Duodenal mucosa (tissue), 2 donors: ENCODE measurements around the gene NAAA.

Experiments used
- H3K27ac ChIP-seq: one replicate; pipeline ENCODE4 v1.7.0; 2013; ENCODE audit warnings: low read depth, low read length
- H3K27me3 ChIP-seq, 2 donors: one replicate each; pipeline ENCODE4 v1.7.0; 2013; ENCODE audit warnings: low read length in 2 of 2, control low read depth in 1 of 2; ENCODE audit not compliant: insufficient read depth in 2 of 2, control insufficient read depth in 1 of 2
- H3K36me3 ChIP-seq, 2 donors: one replicate each; pipeline ENCODE4 v1.7.0; 2013; ENCODE audit warnings: low read length in 2 of 2, control low read depth in 1 of 2; ENCODE audit not compliant: insufficient read depth in 2 of 2, control insufficient read depth in 1 of 2
- H3K4me1 ChIP-seq, 2 donors: one replicate each; pipeline ENCODE4 v1.7.0; 2013; ENCODE audit warnings: low read length in 2 of 2, control low read depth in 1 of 2; ENCODE audit not compliant: insufficient read depth in 2 of 2, control insufficient read depth in 1 of 2
- H3K4me3 ChIP-seq, 2 donors: one replicate each; pipeline ENCODE4 v1.7.0; 2013; ENCODE audit warnings: low read length in 2 of 2, low read depth in 1 of 2
- H3K9ac ChIP-seq, 2 donors: one replicate each; pipeline ENCODE4 v1.7.0; 2013; ENCODE audit warnings: low read length in 2 of 2, low read depth in 1 of 2
- H3K9me3 ChIP-seq, 2 donors: one replicate each; pipeline ENCODE4 v1.7.0; 2013; ENCODE audit warnings: low read length in 2 of 2, control low read depth in 1 of 2; ENCODE audit not compliant: control insufficient read depth in 1 of 2

NAAA gene

DNA sequence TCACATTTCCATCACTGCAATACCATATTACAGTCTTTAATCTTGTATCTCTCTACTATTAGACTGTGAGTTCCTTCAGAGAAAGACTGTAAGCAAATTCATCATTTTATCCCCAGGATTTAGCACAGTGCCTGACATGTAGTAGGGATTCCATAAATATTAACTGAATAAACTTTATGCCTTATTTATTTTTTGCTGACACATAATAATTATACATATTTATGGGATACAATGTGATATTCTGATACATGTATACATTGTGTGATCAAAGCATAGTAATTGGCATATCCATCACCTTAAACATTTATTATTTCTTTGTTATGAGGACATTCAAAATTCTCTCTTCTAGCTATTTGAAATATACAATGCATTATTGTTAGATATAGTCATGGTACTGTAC is 42.3 kb downstream of the NAAA start:
- no peak overlapping the region for H3K9ac ChIP-seq
- no peaks in the 10 kb centered on the region for H3K9me3 ChIP-seq
- H3K4me3 ChIP-seq: no peak overlapping the region
- no peaks in the 10 kb centered on the region for H3K4me1 ChIP-seq
- no peaks in the 10 kb centered on the region for H3K27me3 ChIP-seq
- no peaks in the 10 kb centered on the region for H3K36me3 ChIP-seq
- no peak overlapping the region for H3K27ac ChIP-seq

GRCh38 chr4:75895744-75896314 is 45.0 kb downstream of the NAAA start:
- no peak overlapping the region for H3K9ac ChIP-seq
- H3K27me3 ChIP-seq: no peaks in the 10 kb centered on the region
- H3K36me3 ChIP-seq: no peaks in the 10 kb centered on the region
- H3K4me1 ChIP-seq: no peaks in the 10 kb centered on the region
- H3K9me3 ChIP-seq: no peaks in the 10 kb centered on the region
- H3K27ac ChIP-seq: no peak overlapping the region
- H3K4me3 ChIP-seq: no peak overlapping the region

DNA sequence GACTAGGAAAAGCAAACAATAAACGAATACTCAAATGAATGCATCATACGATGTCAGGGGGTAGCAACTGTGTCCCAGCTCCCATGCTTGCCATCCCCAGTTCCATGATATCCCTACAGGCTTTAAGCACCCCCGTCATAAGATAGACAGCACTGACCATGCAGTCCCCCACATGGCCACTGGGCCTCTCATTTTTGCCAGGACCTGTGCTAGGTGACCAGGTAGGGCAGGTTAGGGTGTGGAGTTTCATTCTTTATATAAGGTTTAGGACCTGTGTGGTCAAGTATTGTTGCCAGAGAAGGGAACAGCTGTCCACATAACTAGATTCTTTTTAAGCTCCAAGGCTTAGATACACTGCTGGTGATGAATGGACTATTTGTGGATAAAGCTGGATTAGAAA is 48.3 kb downstream of the NAAA start:
- Histone ChIP-seq H3K36me3 (no peaks in the 10 kb centered on the region), H3K9me3 (no peaks in the 10 kb centered on the region), H3K4me3 (no peak overlapping the region), H3K27me3 (no peaks in the 10 kb centered on the region), H3K9ac (no peak overlapping the region), H3K4me1 (no peaks in the 10 kb centered on the region), H3K27ac (no peak overlapping the region)

DNA sequence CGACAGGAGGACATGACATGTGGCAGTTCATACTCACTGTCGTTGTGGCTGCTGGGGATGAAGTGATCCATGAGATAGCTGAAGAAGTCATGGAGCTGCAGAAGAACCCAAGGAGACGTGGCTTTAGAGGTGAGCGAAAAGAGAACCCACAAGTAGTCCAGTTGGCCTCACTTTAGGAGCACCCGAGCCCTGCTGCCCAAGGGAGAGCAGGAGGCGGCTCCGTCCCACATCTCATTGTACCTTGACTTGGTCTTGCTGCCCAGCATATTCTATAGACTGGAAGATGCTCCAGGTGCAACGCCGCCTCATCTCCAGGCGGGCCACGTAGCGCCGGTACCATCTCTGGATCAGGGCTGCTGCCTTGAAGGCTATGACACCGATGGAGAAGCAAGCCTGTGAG is 49.2 kb downstream of the NAAA start:
- H3K9me3 ChIP-seq: no peaks in the 10 kb centered on the region
- no peak overlapping the region for H3K27ac ChIP-seq
- H3K9ac ChIP-seq: no peak overlapping the region
- H3K4me1 ChIP-seq: no peaks in the 10 kb centered on the region
- no peaks in the 10 kb centered on the region for H3K36me3 ChIP-seq
- H3K4me3 ChIP-seq: no peak overlapping the region
- H3K27me3 ChIP-seq: no peaks in the 10 kb centered on the region

- H3K27ac ChIP-seq: no peak overlapping the region
Observed at GRCh38 chr4:75889537-75890199, 51.1 kb downstream of the NAAA start.

DNA sequence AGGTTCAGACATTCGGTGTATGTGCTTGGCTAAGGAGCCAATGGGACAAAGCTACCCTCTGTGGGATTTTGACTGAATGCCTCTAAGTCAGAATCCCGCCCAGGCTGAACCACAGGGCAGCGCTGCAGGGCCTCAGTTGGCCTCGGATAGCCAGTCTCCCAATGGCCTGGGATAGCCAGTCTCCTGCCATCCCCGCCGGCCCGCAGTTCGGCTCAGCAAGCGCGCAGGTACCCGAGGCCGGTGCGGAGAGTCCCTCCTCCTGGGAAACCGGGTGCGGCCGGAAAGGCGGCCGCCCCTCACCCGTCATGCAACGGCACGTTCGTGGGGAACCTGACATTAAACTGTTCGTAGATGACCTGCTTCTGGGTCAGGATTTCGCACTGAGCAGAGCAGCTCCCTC is 54.7 kb downstream of the NAAA start:
- no peaks in the 10 kb centered on the region for H3K9me3 ChIP-seq
- H3K9ac ChIP-seq: no peak overlapping the region
- H3K27ac ChIP-seq: no peak overlapping the region
- no peaks in the 10 kb centered on the region for H3K27me3 ChIP-seq
- no peaks in the 10 kb centered on the region for H3K36me3 ChIP-seq
- H3K4me1 ChIP-seq: no peaks in the 10 kb centered on the region
- no peak overlapping the region for H3K4me3 ChIP-seq

More at GRCh38 chr4:75889537-75890199, 51.1 kb downstream of the NAAA start:
- Histone ChIP-seq H3K4me1 (no peaks in the 10 kb centered on the region), H3K27me3 (no peaks in the 10 kb centered on the region), H3K9me3 (no peaks in the 10 kb centered on the region), H3K36me3 (no peaks in the 10 kb centered on the region), H3K9ac (no peak overlapping the region), H3K4me3 (no peak overlapping the region)

DNA sequence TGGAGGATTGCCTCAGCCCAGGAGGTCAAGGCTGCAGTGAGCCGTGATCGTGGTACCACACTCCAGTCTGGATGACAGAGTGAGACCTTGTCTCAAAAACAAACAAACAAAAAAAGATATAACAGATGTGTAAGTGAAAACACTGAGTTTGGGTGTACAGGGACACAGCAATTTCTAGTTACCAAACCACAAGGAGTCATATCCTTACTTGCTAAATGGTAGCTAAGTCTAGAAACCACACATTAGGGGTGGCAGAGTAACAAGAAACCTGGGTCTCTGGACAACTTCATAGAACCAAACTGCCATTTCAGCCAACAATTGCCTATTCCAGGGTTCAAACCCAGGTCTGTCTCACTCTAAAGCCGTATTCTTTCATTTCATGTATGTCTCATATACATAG is 59.3 kb downstream of the NAAA start:
- no peak overlapping the region for H3K4me3 ChIP-seq
- H3K27ac ChIP-seq: no peak overlapping the region
- H3K9me3 ChIP-seq: no peaks in the 10 kb centered on the region
- H3K36me3 ChIP-seq: no peaks in the 10 kb centered on the region
- H3K9ac ChIP-seq: no peak overlapping the region
- H3K4me1 ChIP-seq: no peaks in the 10 kb centered on the region
- H3K27me3 ChIP-seq: no peaks in the 10 kb centered on the region

- Histone ChIP-seq H3K4me3 (no peak overlapping the region), H3K9ac (no peak overlapping the region), H3K27ac (no peak overlapping the region), H3K36me3 (no peaks in the 10 kb centered on the region), H3K4me1 (no peaks in the 10 kb centered on the region), H3K27me3 (no peaks in the 10 kb centered on the region), H3K9me3 (no peaks in the 10 kb centered on the region)
Observed at GRCh38 chr4:75880278-75880677, 60.5 kb downstream of the NAAA start.

DNA sequence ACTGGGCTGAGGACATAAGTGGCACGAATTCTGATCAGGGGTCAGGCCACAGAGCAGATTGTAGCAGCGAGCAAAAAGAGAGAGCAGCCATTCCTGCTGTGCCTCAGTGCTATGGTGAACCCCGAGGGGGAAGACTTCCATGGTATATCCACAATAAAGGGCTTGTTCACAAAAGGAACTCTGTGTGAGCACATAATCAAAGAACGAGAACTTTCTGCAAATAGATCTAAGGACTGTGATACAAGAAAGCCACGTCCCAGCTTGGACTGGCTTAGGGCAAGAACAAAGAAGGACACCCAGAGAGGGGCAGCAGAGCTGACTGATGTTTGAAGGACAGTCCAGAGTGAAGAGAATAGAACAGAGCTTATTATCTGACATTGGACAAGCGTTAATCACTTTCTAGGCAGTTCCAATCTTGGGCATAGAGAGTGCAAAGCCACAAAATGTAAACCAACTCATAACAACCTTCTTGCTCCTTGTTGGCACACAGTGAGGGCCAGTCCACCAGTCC is 62.5 kb downstream of the NAAA start:
- no peaks in the 10 kb centered on the region for H3K27me3 ChIP-seq
- no peak overlapping the region for H3K9ac ChIP-seq
- H3K4me1 ChIP-seq: no peaks in the 10 kb centered on the region
- no peaks in the 10 kb centered on the region for H3K9me3 ChIP-seq
- no peak overlapping the region for H3K4me3 ChIP-seq
- H3K36me3 ChIP-seq: no peaks in the 10 kb centered on the region
- no peak overlapping the region for H3K27ac ChIP-seq

DNA sequence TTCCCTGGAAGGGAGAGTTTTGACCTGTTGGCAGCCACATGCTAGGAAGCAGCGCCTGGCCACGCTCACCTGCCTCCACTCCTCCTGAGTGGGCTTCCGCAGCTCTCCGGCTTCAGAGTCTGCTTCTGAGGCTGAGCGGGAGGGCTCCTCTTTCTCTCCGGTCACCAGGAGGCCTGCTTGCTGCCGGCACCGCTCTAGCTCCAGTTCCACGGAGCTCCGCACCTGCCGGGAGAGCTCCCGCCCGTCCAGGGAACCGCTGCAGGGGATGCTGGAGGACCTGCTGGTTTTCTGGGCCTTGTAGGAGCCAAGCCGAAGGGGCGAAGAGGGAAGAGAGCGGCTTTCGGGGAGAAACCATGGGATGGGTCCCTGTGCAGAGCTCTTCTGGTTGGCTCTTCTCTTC is 64.6 kb downstream of the NAAA start:
- no peaks in the 10 kb centered on the region for H3K4me1 ChIP-seq
- no peaks in the 10 kb centered on the region for H3K9me3 ChIP-seq
- H3K4me3 ChIP-seq: no peak overlapping the region
- H3K36me3 ChIP-seq: no peaks in the 10 kb centered on the region
- no peaks in the 10 kb centered on the region for H3K27me3 ChIP-seq
- H3K27ac ChIP-seq: no peak overlapping the region
- no peak overlapping the region for H3K9ac ChIP-seq
